ENCODE data around the gene MCF2L.

The MCF2L gene

DNA sequence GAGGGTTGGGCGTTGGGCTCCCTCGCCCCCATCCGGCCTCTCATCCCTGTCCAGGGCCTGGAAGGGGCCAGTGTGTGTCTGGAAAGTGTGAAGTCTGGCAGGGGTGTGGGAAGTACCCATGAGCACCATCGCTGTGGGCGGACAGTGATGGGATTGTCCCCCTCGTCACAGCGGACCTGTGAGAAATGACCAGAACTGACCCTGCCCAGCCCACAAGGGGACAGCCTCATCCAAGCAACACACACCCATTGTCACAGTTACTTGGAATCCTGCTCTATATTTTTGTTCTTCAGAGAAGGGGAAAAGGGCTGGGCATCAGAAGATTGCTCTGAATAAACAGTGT is 18.6 kb downstream of the MCF2L start:
- no peak overlapping the region for H3K27ac ChIP-seq
- no peaks in the 10 kb centered on the region for H3K9me3 ChIP-seq (ENCODE audit: control insufficient read depth, low read length)
- H3K4me3 ChIP-seq (ENCODE audit: low read depth, low read length) = no peak overlapping the region
- no peak overlapping the region for H3K4me2 ChIP-seq (ENCODE audit: low read length)
- H3K4me1 ChIP-seq = no peaks in the 10 kb centered on the region
- no peaks in the 10 kb centered on the region for H3K79me2 ChIP-seq
- no peaks in the 10 kb centered on the region for H3K27me3 ChIP-seq (ENCODE audit: control insufficient read depth, insufficient read depth, low read length)
- TF ChIP-seq, protein P1, sequence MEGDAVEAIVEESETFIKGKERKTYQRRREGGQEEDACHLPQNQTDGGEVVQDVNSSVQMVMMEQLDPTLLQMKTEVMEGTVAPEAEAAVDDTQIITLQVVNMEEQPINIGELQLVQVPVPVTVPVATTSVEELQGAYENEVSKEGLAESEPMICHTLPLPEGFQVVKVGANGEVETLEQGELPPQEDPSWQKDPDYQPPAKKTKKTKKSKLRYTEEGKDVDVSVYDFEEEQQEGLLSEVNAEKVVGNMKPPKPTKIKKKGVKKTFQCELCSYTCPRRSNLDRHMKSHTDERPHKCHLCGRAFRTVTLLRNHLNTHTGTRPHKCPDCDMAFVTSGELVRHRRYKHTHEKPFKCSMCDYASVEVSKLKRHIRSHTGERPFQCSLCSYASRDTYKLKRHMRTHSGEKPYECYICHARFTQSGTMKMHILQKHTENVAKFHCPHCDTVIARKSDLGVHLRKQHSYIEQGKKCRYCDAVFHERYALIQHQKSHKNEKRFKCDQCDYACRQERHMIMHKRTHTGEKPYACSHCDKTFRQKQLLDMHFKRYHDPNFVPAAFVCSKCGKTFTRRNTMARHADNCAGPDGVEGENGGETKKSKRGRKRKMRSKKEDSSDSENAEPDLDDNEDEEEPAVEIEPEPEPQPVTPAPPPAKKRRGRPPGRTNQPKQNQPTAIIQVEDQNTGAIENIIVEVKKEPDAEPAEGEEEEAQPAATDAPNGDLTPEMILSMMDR (IDR thresholded peaks at IDR 0.05) = no peak
- H3K9ac ChIP-seq = no peak overlapping the region
- H2AFZ ChIP-seq = no peak overlapping the region
- no peaks in the 10 kb centered on the region for H3K36me3 ChIP-seq (ENCODE audit: control insufficient read depth, insufficient read depth, low read length)

DNA sequence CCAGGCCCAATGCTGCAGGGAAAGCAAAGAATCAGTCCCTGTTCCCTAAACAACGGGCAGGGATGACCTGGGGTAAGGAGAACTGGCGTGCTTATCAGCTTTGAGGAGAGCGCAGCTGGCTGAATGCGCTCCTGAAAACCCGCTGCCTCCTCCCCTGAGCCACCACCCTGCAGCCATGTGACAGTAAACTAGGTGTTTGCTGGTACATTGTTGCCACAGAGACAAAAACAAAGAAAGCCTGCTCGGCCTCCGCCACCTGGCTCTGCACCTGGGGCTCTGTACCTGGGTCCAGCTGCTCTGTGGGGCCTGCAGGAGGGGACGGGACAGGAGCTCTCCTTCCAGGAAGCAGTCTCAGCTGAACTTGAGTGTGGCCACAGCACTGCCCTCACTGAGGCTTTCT is 21.8 kb downstream of the MCF2L start:
- TF ChIP-seq, protein P1 (IDR thresholded peaks at IDR 0.05) = no peak
- H3K9me3 ChIP-seq (ENCODE audit: control insufficient read depth, low read length) = no peaks in the 10 kb centered on the region
- no peaks in the 10 kb centered on the region for H3K79me2 ChIP-seq
- no peaks in the 10 kb centered on the region for H3K27me3 ChIP-seq (ENCODE audit: control insufficient read depth, insufficient read depth, low read length)
- H3K27ac ChIP-seq = no peak overlapping the region
- no peak overlapping the region for H3K4me3 ChIP-seq (ENCODE audit: low read depth, low read length)
- H3K9ac ChIP-seq = no peak overlapping the region
- no peak overlapping the region for H3K4me2 ChIP-seq (ENCODE audit: low read length)
- no peaks in the 10 kb centered on the region for H3K36me3 ChIP-seq (ENCODE audit: control insufficient read depth, insufficient read depth, low read length)
- no peaks in the 10 kb centered on the region for H3K4me1 ChIP-seq
- H2AFZ ChIP-seq = no peak overlapping the region

- H3K9ac ChIP-seq = no peak overlapping the region
- no peaks in the 10 kb centered on the region for H3K79me2 ChIP-seq
These were observed 22.6 kb downstream of the MCF2L start for GRCh38 chr13:112991609-112992008.

DNA sequence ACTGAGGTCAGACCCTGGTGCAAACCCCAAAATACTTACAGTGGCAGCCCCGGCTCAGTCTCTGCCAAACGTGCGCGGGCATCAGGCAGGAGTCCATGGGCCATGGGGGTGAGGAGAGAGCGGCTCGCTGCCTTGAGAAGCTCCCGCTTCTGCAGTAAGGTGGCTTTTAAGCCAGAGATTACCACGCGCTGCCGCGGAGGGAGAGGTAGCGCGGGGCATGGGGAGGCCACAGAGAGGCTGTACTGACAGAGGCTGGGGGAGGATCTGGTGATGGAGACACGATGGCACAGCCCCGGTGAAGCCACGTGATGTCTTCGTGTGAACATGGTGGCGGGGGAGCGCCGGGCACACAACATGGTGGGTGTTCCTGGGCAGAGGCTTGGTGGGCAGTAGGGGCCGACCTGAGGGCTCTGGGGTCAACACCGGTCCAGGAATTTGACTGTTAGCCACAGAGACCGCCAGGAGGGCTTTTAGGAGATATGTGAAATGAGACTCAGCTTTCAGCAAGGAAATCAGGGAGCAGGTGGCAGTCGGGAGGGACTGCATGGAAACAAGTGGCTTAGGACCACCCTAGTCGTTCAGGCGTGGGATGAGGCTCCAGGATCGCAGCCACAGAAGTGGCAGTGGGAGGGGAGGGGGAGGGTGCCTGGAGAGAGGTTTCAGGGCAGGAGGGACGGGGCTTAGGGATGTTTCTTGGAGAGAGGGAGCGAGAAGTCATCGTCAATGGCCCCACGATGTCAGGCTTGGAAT is 24.1 kb downstream of the MCF2L start:
- Histone ChIP-seq H3K27me3 (ENCODE audit: control insufficient read depth, insufficient read depth, low read length) (no peaks in the 10 kb centered on the region), H3K36me3 (ENCODE audit: control insufficient read depth, insufficient read depth, low read length) (no peaks in the 10 kb centered on the region), H3K4me2 (ENCODE audit: low read length) (no peak overlapping the region), H3K4me1 (no peaks in the 10 kb centered on the region), H3K79me2 (no peaks in the 10 kb centered on the region), H3K4me3 (ENCODE audit: low read depth, low read length) (no peak overlapping the region), H2AFZ (no peak overlapping the region), H3K9ac (no peak overlapping the region), H3K9me3 (ENCODE audit: control insufficient read depth, low read length) (no peaks in the 10 kb centered on the region), H3K27ac (no peak overlapping the region)
- TF ChIP-seq, protein P1 (IDR thresholded peaks at IDR 0.05) = no peak

More at GRCh38 chr13:112991609-112992008, 22.6 kb downstream of the MCF2L start:
- no peak overlapping the region for H2AFZ ChIP-seq
- H3K4me3 ChIP-seq (ENCODE audit: low read depth, low read length) = no peak overlapping the region
- H3K27me3 ChIP-seq (ENCODE audit: control insufficient read depth, insufficient read depth, low read length) = no peaks in the 10 kb centered on the region
- H3K9me3 ChIP-seq (ENCODE audit: control insufficient read depth, low read length) = no peaks in the 10 kb centered on the region
- TF ChIP-seq, protein P1 (IDR thresholded peaks at IDR 0.05) = no peak
- H3K36me3 ChIP-seq (ENCODE audit: control insufficient read depth, insufficient read depth, low read length) = no peaks in the 10 kb centered on the region
- H3K4me2 ChIP-seq (ENCODE audit: low read length) = no peak overlapping the region
- H3K4me1 ChIP-seq = no peaks in the 10 kb centered on the region
- no peak overlapping the region for H3K27ac ChIP-seq

Data from parathyroid adenoma (tissue), 2 donors.